BJ (cell line): ENCODE results near the gene SHANK3. TPM values are rescaled to one million over a fixed set of nuclear protein-coding genes. Genes with fewer than 3 reads are reported as not detected.
"Not testable (repeated sequence)": the region's sequence is repeated elsewhere in the genome, so short reads cannot be mapped to it uniquely, and the experiment has no call there.

Source experiments
- CTCF ChIA-PET: fragments of 350-600 bp; formaldehyde crosslinking; extraction: SDS; loops from one replicate; lab custom pipeline; 2021; ENCODE audit warnings: antibody characterized with exemption, inconsistent platforms; lab: Yijun Ruan, JAX
- POLR2A ChIA-PET: fragments of 300-600 bp; sonication (Branson Sonifier 250); formaldehyde crosslinking; extraction: SDS; loops from one replicate; lab custom pipeline; 2021; ENCODE audit warnings: antibody characterized with exemption; lab: Charles Lee
- DNase-seq: peaks from one replicate; pipeline ENCODE4 v3.0.0-alpha.2; 2011; ENCODE audit warnings: low read depth
- H3K27me3 ChIP-seq: 2 replicates; pipeline ENCODE4 v1.6.0; 2011; ENCODE audit warnings: low read length; ENCODE audit not compliant: control insufficient read depth, insufficient read depth
- H3K36me3 ChIP-seq: 2 replicates; pipeline ENCODE4 v1.5.1; 2011; ENCODE audit warnings: low read length; ENCODE audit not compliant: control insufficient read depth, insufficient read depth
- H3K4me3 ChIP-seq: 2 replicates; pipeline ENCODE4 v1.5.1; 2011; ENCODE audit warnings: low read depth, mild to moderate bottlenecking, control low read depth, low read length
- polyA plus RNA-seq: library from polyadenylated mRNA; depleted of rRNA; stranded (reverse); fragments of >200 nt; gene quantifications from 2 replicates; pipeline ENCODE4 v1.2.3, GENCODE V29; 2011
- TF ChIP-seq, protein P1 (sequence below): IDR thresholded peaks from 2 replicates; pipeline ENCODE4 v1.5.1; 2011; ENCODE audit warnings: low read depth, mild to moderate bottlenecking, control low read depth, inconsistent platforms, low read length, moderate library complexity; ENCODE audit not compliant: insufficient read depth

Gene SHANK3
- polyA plus RNA-seq, 1 experiment = 0.25 TPM

DNA sequence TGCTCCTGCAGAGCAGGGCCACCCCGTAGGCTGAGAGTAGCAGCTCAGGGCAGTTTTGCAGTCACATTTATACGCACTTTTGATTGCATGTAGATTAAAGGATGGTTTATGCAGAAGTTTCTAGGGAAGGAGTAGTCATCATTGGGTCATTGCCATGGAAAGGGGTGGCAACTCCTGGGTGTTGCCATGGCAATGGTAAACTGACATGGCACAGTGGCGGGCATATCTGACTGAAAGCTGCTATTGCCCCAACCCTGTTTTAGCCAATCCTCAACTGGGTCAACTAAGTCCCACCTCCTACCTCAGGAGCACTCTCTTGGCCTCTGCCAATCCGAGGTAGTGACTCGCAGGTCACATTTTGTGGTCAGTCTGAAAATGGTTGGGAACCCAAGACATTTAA is 42.2 kb upstream of the SHANK3 start:
- TF ChIP-seq, protein P1, sequence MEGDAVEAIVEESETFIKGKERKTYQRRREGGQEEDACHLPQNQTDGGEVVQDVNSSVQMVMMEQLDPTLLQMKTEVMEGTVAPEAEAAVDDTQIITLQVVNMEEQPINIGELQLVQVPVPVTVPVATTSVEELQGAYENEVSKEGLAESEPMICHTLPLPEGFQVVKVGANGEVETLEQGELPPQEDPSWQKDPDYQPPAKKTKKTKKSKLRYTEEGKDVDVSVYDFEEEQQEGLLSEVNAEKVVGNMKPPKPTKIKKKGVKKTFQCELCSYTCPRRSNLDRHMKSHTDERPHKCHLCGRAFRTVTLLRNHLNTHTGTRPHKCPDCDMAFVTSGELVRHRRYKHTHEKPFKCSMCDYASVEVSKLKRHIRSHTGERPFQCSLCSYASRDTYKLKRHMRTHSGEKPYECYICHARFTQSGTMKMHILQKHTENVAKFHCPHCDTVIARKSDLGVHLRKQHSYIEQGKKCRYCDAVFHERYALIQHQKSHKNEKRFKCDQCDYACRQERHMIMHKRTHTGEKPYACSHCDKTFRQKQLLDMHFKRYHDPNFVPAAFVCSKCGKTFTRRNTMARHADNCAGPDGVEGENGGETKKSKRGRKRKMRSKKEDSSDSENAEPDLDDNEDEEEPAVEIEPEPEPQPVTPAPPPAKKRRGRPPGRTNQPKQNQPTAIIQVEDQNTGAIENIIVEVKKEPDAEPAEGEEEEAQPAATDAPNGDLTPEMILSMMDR = no peak
- Histone ChIP-seq H3K36me3 (peaks cover 5% of the 10 kb centered on the region), H3K27me3 (peaks cover 2% of the 10 kb centered on the region), H3K4me3 (no peak overlapping the region)
- ChIA-PET CTCF (interaction anchor here (1.2 to 1.6 kb wide), 2 partner anchors 9 to 61 kb away, joined by 4 read pairs; no protein-coding TSS in a partner anchor), POLR2A (no interaction called here)
- DNase-seq = no peak

DNA sequence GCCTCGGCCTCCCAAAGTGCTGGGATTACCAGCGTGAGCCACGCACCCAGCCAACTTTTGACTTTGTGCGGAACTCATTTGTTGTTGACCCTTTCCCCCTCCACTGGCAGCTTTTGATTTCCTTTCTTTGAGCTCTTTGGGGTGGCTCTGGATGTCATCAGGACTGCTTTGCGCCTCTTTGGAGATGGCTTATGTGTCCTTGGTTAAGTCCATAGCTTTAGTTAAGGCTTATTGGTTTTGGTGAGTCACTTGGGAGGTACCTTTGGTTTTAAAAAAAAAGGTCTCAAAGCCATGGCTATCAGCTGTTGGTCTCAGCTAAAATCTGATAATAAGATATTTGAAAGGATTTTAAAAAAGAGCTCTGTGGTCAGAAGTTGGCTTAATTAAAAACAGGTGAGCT is 39.5 kb upstream of the SHANK3 start:
- POLR2A ChIA-PET = no interaction called here
- Histone ChIP-seq H3K36me3 (no peaks in the 10 kb centered on the region), H3K27me3 (peaks cover 6% of the 10 kb centered on the region), H3K4me3 (no peak overlapping the region)
- no peak for DNase-seq
- CTCF ChIA-PET = interaction anchor here (1.0 kb wide), 1 partner anchor 8 kb away, joined by 4 read pairs; no protein-coding TSS in a partner anchor
- TF ChIP-seq, protein P1 = no peak

DNA sequence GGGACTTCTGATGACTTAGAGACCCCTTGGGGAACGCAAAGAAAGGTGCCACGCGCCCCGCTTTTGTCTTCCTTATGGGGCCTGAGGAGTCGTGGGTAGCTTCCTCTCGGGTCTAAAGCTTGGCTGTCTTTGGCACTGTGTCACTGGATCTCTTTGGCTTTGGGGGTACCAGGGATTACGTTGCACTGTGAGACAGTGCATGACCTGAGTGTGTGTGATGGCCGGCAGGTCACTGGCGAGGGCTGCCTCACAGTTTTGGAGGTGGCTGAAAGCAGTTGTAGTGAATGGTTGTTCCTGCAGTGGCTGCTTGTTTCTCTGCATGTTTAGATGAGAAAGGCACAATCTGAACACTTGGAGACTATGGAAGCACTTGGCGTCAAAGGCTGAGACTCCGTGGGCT is 38.9 kb upstream of the SHANK3 start:
- Histone ChIP-seq H3K36me3 (no peaks in the 10 kb centered on the region), H3K27me3 (peaks cover 6% of the 10 kb centered on the region), H3K4me3 (no peak overlapping the region)
- ChIA-PET POLR2A (interaction anchor here (0.6 kb wide), 1 partner anchor 56 kb away, joined by 3 read pairs; the partner anchor contains the start of gene CPT1B), CTCF (interaction anchor here (0.7 to 1.6 kb wide), 2 partner anchors 19 to 71 kb away, joined by 3 read pairs; partner anchors contain the start of gene SYCE3)
- TF ChIP-seq, protein P1 = no peak
- DNase-seq = no peak

DNA sequence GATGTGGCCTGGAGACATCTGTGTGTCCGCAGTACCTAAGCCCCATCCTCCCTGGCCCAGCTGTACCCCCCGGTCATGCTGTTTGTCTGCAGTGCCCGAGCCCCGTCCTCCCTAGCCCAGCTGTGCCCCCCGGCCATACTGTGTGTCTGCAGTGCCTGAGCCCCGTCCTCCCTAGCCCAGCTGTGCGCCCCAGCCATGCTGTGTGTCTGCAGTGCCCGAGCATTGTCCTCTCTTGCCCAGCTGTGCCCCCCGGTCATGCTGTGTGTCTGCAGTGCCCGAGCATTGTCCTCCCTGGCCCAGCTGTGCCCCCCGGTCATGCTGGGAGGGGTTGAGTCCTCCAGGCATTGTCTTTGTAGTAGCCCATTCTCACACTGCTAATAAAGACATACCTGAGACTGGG is 37.0 kb upstream of the SHANK3 start:
- H3K27me3 ChIP-seq = peaks cover 6% of the 10 kb centered on the region
- no peaks in the 10 kb centered on the region for H3K36me3 ChIP-seq
- TF ChIP-seq, protein P1 = no peak
- ChIA-PET CTCF (no interaction called here), POLR2A (no interaction called here)
- DNase-seq = no peak
- H3K4me3 ChIP-seq = no peak overlapping the region

DNA sequence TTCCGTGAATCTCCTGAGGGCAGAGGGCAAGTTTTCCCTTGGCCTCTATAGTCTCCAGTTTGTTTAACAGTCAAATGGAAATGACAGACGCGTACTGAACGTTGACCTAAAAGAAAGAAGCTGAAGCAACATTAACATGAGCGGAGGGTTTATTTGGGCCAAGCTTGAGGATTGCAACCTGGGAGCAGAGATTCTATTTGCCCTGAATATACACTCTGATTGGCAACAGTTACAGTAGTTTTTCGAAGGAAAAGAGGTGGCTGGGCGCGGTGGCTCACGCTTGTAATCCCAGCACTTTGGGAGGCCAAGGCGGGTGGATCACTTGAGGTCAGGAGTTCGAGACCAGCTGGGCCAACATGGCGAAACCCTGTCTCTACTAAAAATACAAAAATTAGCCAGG is 32.3 kb upstream of the SHANK3 start:
- POLR2A ChIA-PET, H3K36me3 ChIP-seq, H3K4me3 ChIP-seq, DNase-seq: not testable (repeated sequence)
- CTCF ChIA-PET = interaction anchor here (1.1 kb wide), 1 partner anchor 15 kb away, joined by 3 read pairs; no protein-coding TSS in a partner anchor
- H3K27me3 ChIP-seq = peaks cover 31% of the 10 kb centered on the region
